Ishikawa (cell line): Measurements from ENCODE around the gene BDH1.

Source experiments
- CEBPB ChIP-seq: IDR thresholded peaks from 2 replicates; pipeline ENCODE4 v1.6.1; 2012
- CREB1 ChIP-seq: IDR thresholded peaks from 2 replicates; pipeline ENCODE4 v1.6.1; 2012; ENCODE audit warnings: low read depth
- EGR1 ChIP-seq: IDR thresholded peaks from 2 replicates; pipeline ENCODE4 v1.6.1; 2012
- EP300 ChIP-seq: IDR thresholded peaks from 2 replicates; pipeline ENCODE4 v1.6.1; 2012; ENCODE audit warnings: borderline replicate concordance
- FOXM1 ChIP-seq: IDR thresholded peaks from 2 replicates; pipeline ENCODE4 v1.6.1; 2012; ENCODE audit warnings: low read depth, borderline replicate concordance
- NFIC ChIP-seq: IDR thresholded peaks from 2 replicates; pipeline ENCODE4 v1.6.1; 2012
- RAD21 ChIP-seq: IDR thresholded peaks from 2 replicates; pipeline ENCODE4 v1.6.1; 2012; ENCODE audit warnings: low read depth
- TAF1 ChIP-seq: IDR thresholded peaks from 2 replicates; pipeline ENCODE4 v1.6.1; 2012; ENCODE audit warnings: low read depth, mild to moderate bottlenecking
- TCF12 ChIP-seq: IDR thresholded peaks from 2 replicates; pipeline ENCODE4 v1.6.1; 2012; ENCODE audit warnings: low read depth
- TEAD4 ChIP-seq: IDR thresholded peaks from 2 replicates; pipeline ENCODE4 v1.6.1; 2012
- YY1 ChIP-seq: IDR thresholded peaks from 2 replicates; pipeline ENCODE4 v1.6.1; 2012; ENCODE audit warnings: low read depth
- ZBTB7A ChIP-seq: IDR thresholded peaks from 2 replicates; pipeline ENCODE4 v1.6.1; 2012; ENCODE audit warnings: low read depth
- TF ChIP-seq, protein P1 (sequence below): IDR thresholded peaks from 2 replicates; pipeline ENCODE4 v1.6.1; 2012
- TF ChIP-seq, protein P2 (sequence below): IDR thresholded peaks from 2 replicates; pipeline ENCODE4 v1.6.1; 2012; ENCODE audit warnings: low read depth, mild to moderate bottlenecking
- TF ChIP-seq, protein P3 (sequence below): IDR thresholded peaks from 2 replicates; pipeline ENCODE4 v1.6.1; 2012

The BDH1 gene

DNA sequence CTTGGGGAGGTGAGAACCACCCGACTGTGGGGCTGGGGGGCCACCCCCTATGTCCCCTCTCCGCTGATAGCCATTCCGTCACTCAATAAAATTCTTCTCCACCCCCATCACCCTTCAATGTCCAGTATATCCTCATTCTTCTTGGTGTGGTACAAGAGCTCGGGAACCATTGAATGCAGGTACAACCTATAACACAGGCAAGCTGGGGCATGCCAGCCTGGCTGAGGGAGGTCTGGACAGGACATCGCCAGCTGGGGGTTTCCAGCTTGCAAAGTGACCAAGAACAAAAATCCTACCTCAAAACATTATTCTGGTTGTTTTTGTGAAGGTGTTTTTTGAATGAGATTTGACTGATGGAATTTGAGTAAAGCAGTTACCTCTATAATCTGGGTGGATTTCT is 19.6 kb upstream of the BDH1 start:
- TF ChIP-seq EGR1 = no peak

DNA sequence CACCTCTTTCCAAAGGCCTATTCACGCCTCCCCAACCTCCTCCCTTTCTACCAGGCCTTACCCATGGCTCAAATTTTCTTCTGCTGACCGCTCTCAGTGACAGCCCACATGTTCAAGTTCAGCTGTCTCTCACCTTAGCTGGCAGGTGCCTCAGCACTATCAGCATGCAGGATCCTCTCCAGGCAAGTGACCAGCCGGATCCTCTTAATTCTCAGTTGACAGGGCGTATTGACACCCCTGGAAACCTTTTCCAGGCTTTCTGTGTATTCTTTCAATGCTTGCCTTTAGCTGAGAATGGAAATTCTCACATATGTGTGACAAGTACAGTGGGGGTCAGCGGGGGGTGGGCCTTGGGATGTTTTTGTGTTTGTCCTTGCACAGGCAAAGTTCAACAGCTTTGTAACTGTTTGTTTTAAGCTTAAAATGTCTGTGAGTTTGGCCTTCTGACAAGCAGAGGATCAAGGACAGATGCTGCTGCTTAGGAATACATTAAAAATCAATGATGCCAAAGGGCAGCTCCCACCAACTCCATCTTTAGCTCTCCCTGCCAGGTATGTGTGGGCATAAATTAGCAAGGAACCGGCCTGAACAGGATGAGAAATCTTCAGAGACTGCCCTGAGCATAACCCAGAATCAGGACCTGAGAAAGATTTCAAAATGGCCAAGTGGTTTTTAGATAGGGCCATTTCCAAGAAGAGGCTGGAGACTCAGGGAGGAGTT is 17.4 kb upstream of the BDH1 start:
- TF ChIP-seq, protein P1, sequence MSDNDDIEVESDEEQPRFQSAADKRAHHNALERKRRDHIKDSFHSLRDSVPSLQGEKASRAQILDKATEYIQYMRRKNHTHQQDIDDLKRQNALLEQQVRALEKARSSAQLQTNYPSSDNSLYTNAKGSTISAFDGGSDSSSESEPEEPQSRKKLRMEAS = no peak
- TF ChIP-seq CEBPB (no peak), TCF12 (no peak), NFIC (no peak), ZBTB7A (no peak), YY1 (no peak), FOXM1 (no peak), TAF1 (no peak), EP300 (no peak)
- TF ChIP-seq, protein P2, sequence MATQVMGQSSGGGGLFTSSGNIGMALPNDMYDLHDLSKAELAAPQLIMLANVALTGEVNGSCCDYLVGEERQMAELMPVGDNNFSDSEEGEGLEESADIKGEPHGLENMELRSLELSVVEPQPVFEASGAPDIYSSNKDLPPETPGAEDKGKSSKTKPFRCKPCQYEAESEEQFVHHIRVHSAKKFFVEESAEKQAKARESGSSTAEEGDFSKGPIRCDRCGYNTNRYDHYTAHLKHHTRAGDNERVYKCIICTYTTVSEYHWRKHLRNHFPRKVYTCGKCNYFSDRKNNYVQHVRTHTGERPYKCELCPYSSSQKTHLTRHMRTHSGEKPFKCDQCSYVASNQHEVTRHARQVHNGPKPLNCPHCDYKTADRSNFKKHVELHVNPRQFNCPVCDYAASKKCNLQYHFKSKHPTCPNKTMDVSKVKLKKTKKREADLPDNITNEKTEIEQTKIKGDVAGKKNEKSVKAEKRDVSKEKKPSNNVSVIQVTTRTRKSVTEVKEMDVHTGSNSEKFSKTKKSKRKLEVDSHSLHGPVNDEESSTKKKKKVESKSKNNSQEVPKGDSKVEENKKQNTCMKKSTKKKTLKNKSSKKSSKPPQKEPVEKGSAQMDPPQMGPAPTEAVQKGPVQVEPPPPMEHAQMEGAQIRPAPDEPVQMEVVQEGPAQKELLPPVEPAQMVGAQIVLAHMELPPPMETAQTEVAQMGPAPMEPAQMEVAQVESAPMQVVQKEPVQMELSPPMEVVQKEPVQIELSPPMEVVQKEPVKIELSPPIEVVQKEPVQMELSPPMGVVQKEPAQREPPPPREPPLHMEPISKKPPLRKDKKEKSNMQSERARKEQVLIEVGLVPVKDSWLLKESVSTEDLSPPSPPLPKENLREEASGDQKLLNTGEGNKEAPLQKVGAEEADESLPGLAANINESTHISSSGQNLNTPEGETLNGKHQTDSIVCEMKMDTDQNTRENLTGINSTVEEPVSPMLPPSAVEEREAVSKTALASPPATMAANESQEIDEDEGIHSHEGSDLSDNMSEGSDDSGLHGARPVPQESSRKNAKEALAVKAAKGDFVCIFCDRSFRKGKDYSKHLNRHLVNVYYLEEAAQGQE = no peak

DNA sequence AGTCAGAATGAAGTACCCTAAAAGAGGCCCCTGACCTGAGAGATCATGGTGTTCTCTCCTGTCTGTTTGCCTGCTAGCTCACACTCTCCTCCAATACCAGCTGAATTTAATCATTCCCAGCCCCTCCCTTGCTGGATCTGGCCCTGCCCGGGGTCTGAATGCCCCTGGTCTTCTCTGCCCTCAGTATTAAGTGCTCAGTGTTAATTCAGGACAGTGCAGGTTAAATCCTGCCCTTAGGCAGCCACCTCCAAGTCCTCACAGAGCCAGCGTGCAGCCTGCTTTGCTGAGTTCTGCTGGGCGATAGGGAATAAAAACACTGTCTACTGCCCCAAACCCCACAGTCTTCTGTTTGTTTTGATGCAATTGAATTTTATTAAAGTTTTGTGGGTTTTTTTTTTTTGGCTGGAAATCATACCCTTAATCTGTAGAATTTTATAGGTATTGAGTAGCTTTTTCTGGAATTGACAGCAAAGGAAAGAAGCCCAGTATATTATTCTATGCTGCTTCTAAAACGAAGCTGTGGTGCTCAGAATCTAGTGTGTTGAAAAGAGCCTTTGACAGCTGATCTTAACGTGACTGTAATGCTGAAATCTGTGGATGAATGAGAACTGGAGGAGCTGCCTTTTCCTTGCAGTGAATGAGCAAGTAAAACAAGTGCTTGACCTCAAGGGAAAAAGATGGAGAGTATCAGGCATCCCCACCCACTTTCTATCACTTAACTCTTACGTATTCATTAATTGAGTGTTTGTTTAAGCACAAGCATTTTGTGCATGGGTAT is 12.3 kb upstream of the BDH1 start:
- TF ChIP-seq EGR1 (no peak), FOXM1 (no peak), EP300 (no peak)

DNA sequence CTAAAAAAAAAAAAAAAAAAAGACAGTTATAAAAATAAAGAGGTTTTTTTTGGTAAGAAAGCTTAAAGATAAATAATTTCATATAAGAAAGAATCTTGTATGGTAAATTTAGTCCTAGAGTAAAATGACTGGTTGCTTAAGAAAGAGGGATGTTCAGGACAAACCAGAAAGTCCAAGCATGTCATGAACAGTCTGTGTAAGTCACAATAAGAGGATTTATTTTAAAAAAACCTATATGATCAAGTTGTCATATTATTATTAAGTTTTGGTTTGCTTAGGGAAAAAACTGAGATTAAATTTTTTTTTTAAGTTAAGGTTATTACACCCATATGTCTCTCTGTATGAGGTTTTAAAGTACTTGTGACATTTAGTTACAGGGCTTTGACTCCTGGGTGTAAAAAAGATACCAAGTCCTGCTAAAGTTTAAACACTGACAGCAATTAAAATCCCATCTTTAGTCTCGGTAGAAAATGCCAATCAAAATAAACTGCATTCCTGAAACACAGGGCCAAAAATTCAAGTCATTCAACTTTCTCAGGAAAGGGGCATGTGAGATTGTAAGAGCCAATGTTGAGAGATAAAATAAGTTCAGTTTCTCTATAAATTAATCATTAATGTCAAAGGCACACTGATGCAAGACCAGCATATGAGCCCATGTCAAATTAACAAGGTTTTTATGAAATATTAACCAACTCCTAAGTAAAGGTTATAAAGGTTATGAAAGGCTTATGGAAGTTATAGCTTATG is 8.5 kb upstream of the BDH1 start:
- TF ChIP-seq CEBPB (no peak), NFIC (no peak), TEAD4 (no peak), YY1 (peak; percentile 30; the same call in 1 of the 2 replicates), FOXM1 (no peak), EP300 (no peak), RAD21 (no peak), EGR1 (no peak)
- TF ChIP-seq, protein P3, sequence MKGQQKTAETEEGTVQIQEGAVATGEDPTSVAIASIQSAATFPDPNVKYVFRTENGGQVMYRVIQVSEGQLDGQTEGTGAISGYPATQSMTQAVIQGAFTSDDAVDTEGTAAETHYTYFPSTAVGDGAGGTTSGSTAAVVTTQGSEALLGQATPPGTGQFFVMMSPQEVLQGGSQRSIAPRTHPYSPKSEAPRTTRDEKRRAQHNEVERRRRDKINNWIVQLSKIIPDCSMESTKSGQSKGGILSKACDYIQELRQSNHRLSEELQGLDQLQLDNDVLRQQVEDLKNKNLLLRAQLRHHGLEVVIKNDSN = peak; percentile 34; the same call in 1 of the 2 replicates

DNA sequence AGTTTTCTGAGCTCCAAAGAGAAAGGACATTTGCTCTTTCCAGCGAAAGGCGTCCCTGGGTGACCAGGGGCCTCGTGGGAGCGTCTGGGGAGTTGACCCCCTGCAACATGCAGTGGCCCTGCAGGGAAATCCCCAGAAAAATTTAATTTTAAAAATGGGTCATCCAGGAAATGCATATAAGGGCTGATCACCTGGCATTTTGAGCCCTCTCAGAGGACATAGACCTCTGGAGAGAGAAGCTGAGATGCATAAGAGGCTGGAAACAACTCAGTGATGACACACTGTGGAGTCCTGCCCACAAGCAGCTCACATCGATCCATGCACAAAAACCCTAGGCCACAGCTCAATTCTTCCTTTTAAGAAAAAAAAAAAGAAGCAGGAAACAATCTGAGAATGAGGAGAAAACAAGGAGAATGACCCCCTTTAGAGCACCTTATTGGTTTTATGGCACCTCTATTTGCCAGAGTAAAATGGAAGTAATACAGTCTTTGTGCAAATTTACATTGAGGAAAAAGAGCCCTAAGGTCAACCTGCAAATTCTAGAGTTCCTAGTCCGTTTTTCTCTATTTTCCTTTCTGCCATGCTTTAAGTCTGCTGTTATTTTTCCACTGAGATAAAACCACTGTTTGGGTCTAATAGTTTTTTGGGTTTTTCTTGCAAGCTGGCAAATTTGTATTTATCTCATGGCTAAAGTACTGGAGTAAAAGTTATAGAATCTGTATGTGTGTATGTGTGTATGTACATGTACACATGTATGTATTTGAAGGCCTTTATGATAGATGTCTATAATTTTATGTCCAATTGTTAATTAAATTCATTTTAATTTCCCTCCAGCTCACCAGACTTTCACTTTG is 6.9 kb upstream of the BDH1 start:
- TF ChIP-seq, protein P3 = no peak
- TF ChIP-seq CREB1 (no peak), NFIC (no peak), EGR1 (no peak), ZBTB7A (no peak), CEBPB (no peak), YY1 (no peak), TCF12 (no peak), RAD21 (no peak)
- TF ChIP-seq, protein P2 = no peak
- TF ChIP-seq, protein P1 = no peak
